ENCODE results near the gene APC.
"Not testable (repeated sequence)": the region's sequence is repeated elsewhere in the genome, so short reads cannot be mapped to it uniquely, and the experiment has no call there.

Gene APC

GRCh38 chr5:112706446-112707016 lies 31.2 kb upstream of the APC start:
- peak overlapping the region; percentile 82 for H3K4me3 Mint-ChIP-seq
- H3K9me3 Mint-ChIP-seq = no peaks in the 10 kb centered on the region
- peaks cover 8% of the 10 kb centered on the region for H3K36me3 Mint-ChIP-seq
- H3K4me1 Mint-ChIP-seq = peaks cover 44% of the 10 kb centered on the region
- H3K27ac Mint-ChIP-seq = peak overlapping the region; percentile 85
- CTCF ChIA-PET = interaction anchor here (1.4 kb wide), 1 partner anchor 51 kb away, joined by 5 read pairs; no protein-coding TSS in a partner anchor
- no peak for DNase-seq
- peaks cover 4% of the 10 kb centered on the region for H3K27me3 Mint-ChIP-seq

- H3K36me3 Mint-ChIP-seq = peaks cover 13% of the 10 kb centered on the region
- DNase-seq = peak; percentile 98
- peaks cover 2% of the 10 kb centered on the region for H3K9me3 Mint-ChIP-seq
- peak overlapping the region; percentile 85 for H3K27ac Mint-ChIP-seq
- peaks cover 47% of the 10 kb centered on the region for H3K4me1 Mint-ChIP-seq
- H3K4me3 Mint-ChIP-seq = peak overlapping the region; percentile 82
- peaks cover 4% of the 10 kb centered on the region for H3K27me3 Mint-ChIP-seq
- CTCF ChIA-PET = interaction anchor here (0.6 to 1.4 kb wide), 3 partner anchors 50 to 215 kb away, joined by 3 to 5 read pairs (median 4); no protein-coding TSS in a partner anchor
These were observed 30.2 kb upstream of the APC start for GRCh38 chr5:112707187-112708102.

- H3K27ac Mint-ChIP-seq = peak overlapping the region; percentile 85
- CTCF ChIA-PET = interaction anchor here (0.6 to 0.8 kb wide), 2 partner anchors 49 to 216 kb away, joined by 3 to 4 read pairs; no protein-coding TSS in a partner anchor
- peaks cover 2% of the 10 kb centered on the region for H3K9me3 Mint-ChIP-seq
- peak; percentile 21 for DNase-seq
- peaks cover 4% of the 10 kb centered on the region for H3K27me3 Mint-ChIP-seq
- H3K36me3 Mint-ChIP-seq = peaks cover 16% of the 10 kb centered on the region
- peaks cover 47% of the 10 kb centered on the region for H3K4me1 Mint-ChIP-seq
- peak overlapping the region; percentile 82 for H3K4me3 Mint-ChIP-seq
These were observed 29.5 kb upstream of the APC start for GRCh38 chr5:112708103-112708622.

GRCh38 chr5:112709416-112709815 lies 28.3 kb upstream of the APC start:
- no peak for DNase-seq
- CTCF ChIA-PET = interaction anchor here (0.7 to 1.7 kb wide), 3 partner anchors 11 to 158 kb away, joined by 3 to 5 read pairs (median 4); no protein-coding TSS in a partner anchor
- Mint-ChIP-seq H3K4me3 (no peak overlapping the region), H3K27me3 (peaks cover 4% of the 10 kb centered on the region), H3K4me1 (peaks cover 47% of the 10 kb centered on the region), H3K9me3 (peaks cover 2% of the 10 kb centered on the region), H3K36me3 (peaks cover 16% of the 10 kb centered on the region), H3K27ac (no peak overlapping the region)

- Mint-ChIP-seq H3K4me3 (no peak overlapping the region), H3K4me1 (peaks cover 47% of the 10 kb centered on the region), H3K9me3 (peaks cover 2% of the 10 kb centered on the region), H3K36me3 (peaks cover 16% of the 10 kb centered on the region), H3K27ac (no peak overlapping the region), H3K27me3 (peaks cover 4% of the 10 kb centered on the region)
- no peak for DNase-seq
- CTCF ChIA-PET = interaction anchor here (0.6 to 1.7 kb wide), 3 partner anchors 8 to 46 kb away, joined by 3 to 5 read pairs (median 3); no protein-coding TSS in a partner anchor
These were observed 26.8 kb upstream of the APC start for GRCh38 chr5:112710896-112711295.

- Mint-ChIP-seq H3K4me1 (peaks cover 42% of the 10 kb centered on the region), H3K4me3 (no peak overlapping the region), H3K27me3 (peaks cover 4% of the 10 kb centered on the region), H3K9me3 (peaks cover 2% of the 10 kb centered on the region), H3K36me3 (peaks cover 16% of the 10 kb centered on the region), H3K27ac (no peak overlapping the region)
- DNase-seq = no peak
- CTCF ChIA-PET = interaction anchor here (1.3 kb wide), 1 partner anchor 46 kb away, joined by 3 read pairs; no protein-coding TSS in a partner anchor
These were observed 26.2 kb upstream of the APC start for GRCh38 chr5:112711436-112711835.

GRCh38 chr5:112713206-112713605 lies 24.5 kb upstream of the APC start:
- peaks cover 19% of the 10 kb centered on the region for H3K36me3 Mint-ChIP-seq
- peaks cover 2% of the 10 kb centered on the region for H3K9me3 Mint-ChIP-seq
- H3K4me3 Mint-ChIP-seq = no peak overlapping the region
- peaks cover 33% of the 10 kb centered on the region for H3K4me1 Mint-ChIP-seq
- no peaks in the 10 kb centered on the region for H3K27me3 Mint-ChIP-seq
- no peak for DNase-seq
- CTCF ChIA-PET = interaction anchor here (0.6 kb wide), 1 partner anchor 15 kb away, joined by 3 read pairs; no protein-coding TSS in a partner anchor
- H3K27ac Mint-ChIP-seq = no peak overlapping the region

- not testable (repeated sequence) for H3K27ac Mint-ChIP-seq, H3K4me3 Mint-ChIP-seq, H3K9me3 Mint-ChIP-seq, H3K27me3 Mint-ChIP-seq, DNase-seq
- Mint-ChIP-seq H3K4me1 (peaks cover 11% of the 10 kb centered on the region), H3K36me3 (peaks cover 12% of the 10 kb centered on the region)
- CTCF ChIA-PET = interaction anchor here (1.2 kb wide), 1 partner anchor 40 kb away, joined by 3 read pairs; no protein-coding TSS in a partner anchor
These were observed 20.8 kb upstream of the APC start for GRCh38 chr5:112716895-112717294.

- CTCF ChIA-PET = no interaction called here
- H3K27me3 Mint-ChIP-seq = no peaks in the 10 kb centered on the region
- H3K9me3 Mint-ChIP-seq = no peaks in the 10 kb centered on the region
- H3K27ac Mint-ChIP-seq = no peak overlapping the region
- H3K36me3 Mint-ChIP-seq = peaks cover 7% of the 10 kb centered on the region
- no peak overlapping the region for H3K4me3 Mint-ChIP-seq
- peaks cover 11% of the 10 kb centered on the region for H3K4me1 Mint-ChIP-seq
- no peak for DNase-seq
These were observed 20.1 kb upstream of the APC start for GRCh38 chr5:112717506-112718082.

- Mint-ChIP-seq H3K27me3 (no peaks in the 10 kb centered on the region), H3K27ac (no peak overlapping the region), H3K4me3 (no peak overlapping the region), H3K36me3 (peaks cover 6% of the 10 kb centered on the region), H3K9me3 (no peaks in the 10 kb centered on the region), H3K4me1 (peaks cover 11% of the 10 kb centered on the region)
- no peak for DNase-seq
- CTCF ChIA-PET = interaction anchor here (0.8 kb wide), 1 partner anchor 8 kb away, joined by 3 read pairs; no protein-coding TSS in a partner anchor
These were observed 19.3 kb upstream of the APC start for GRCh38 chr5:112718344-112718743.

- no peak overlapping the region for H3K4me3 Mint-ChIP-seq
- peaks cover 6% of the 10 kb centered on the region for H3K36me3 Mint-ChIP-seq
- no peak for DNase-seq
- no peak overlapping the region for H3K27ac Mint-ChIP-seq
- H3K9me3 Mint-ChIP-seq = no peaks in the 10 kb centered on the region
- CTCF ChIA-PET = interaction anchor here (0.9 kb wide), 1 partner anchor 11 kb away, joined by 4 read pairs; no protein-coding TSS in a partner anchor
- H3K27me3 Mint-ChIP-seq = no peaks in the 10 kb centered on the region
- H3K4me1 Mint-ChIP-seq = peaks cover 11% of the 10 kb centered on the region
These were observed 17.1 kb upstream of the APC start for GRCh38 chr5:112720576-112720975.

- no peak for DNase-seq
- no peaks in the 10 kb centered on the region for H3K9me3 Mint-ChIP-seq
- H3K27me3 Mint-ChIP-seq = no peaks in the 10 kb centered on the region
- H3K4me1 Mint-ChIP-seq = peaks cover 8% of the 10 kb centered on the region
- no peak overlapping the region for H3K27ac Mint-ChIP-seq
- H3K36me3 Mint-ChIP-seq = no peaks in the 10 kb centered on the region
- CTCF ChIA-PET = interaction anchor here (1.0 to 1.5 kb wide), 2 partner anchors 8 to 12 kb away, joined by 3 to 4 read pairs; no protein-coding TSS in a partner anchor
- H3K4me3 Mint-ChIP-seq = no peak overlapping the region
These were observed 12.8 kb upstream of the APC start for GRCh38 chr5:112724901-112725300.

GRCh38 chr5:112729630-112730029 lies 8.1 kb upstream of the APC start:
- no peak for DNase-seq
- Mint-ChIP-seq H3K36me3 (no peaks in the 10 kb centered on the region), H3K4me3 (no peak overlapping the region), H3K4me1 (no peaks in the 10 kb centered on the region), H3K27me3 (no peaks in the 10 kb centered on the region), H3K27ac (no peak overlapping the region), H3K9me3 (no peaks in the 10 kb centered on the region)
- CTCF ChIA-PET = no interaction called here

- no peak overlapping the region for H3K4me3 Mint-ChIP-seq
- no peak overlapping the region for H3K27ac Mint-ChIP-seq
- no peak for DNase-seq
- no peaks in the 10 kb centered on the region for H3K27me3 Mint-ChIP-seq
- CTCF ChIA-PET = interaction anchor here (1.0 kb wide), 1 partner anchor 38 kb away, joined by 3 read pairs; no protein-coding TSS in a partner anchor
- no peaks in the 10 kb centered on the region for H3K36me3 Mint-ChIP-seq
- no peaks in the 10 kb centered on the region for H3K9me3 Mint-ChIP-seq
- no peaks in the 10 kb centered on the region for H3K4me1 Mint-ChIP-seq
These were observed 5.6 kb upstream of the APC start for GRCh38 chr5:112732131-112732530.
